PC-9 (cell line): ENCODE measurements around the gene NECTIN1. TPM values are rescaled to one million over a fixed set of nuclear protein-coding genes. Genes with fewer than 3 reads are reported as not detected.
A peak's percentile ranks its signal among the peaks of the same experiment; 100 is the strongest.

ENCODE experiments used
- BruUV-seq: library from RNA; stranded (reverse); fragments of 400-500 nt; replicated peaks from 2 replicates; lab custom pipeline; 2021; lab: Mats Ljungman, UMichigan
- CTCF ChIA-PET: fragments of 300-600 bp; sonication (Branson Sonifier 250); formaldehyde crosslinking; loops from one replicate; lab custom pipeline; 2022; ENCODE audit warnings: antibody characterized with exemption; lab: Charles Lee
- POLR2A ChIA-PET: fragments of 300-600 bp; sonication (Branson Sonifier 250); formaldehyde crosslinking; loops from one replicate; lab custom pipeline; 2022; ENCODE audit warnings: antibody characterized with exemption; ENCODE audit not compliant: unreplicated experiment; lab: Charles Lee
- DNase-seq, 2 experiments: peaks; one replicate each; pipeline versions ENCODE4 v3.0.0 to v3.0.0-alpha.2; 2015 to 2022; ENCODE audit warnings: mixed read lengths in 1 of 2
- H2AFZ ChIP-seq: fragments of 200-600 bp; sonication (generic); 2 replicates; pipeline ENCODE4 v1.8.1; 2017; ENCODE audit warnings: antibody characterized with exemption
- H3F3A ChIP-seq: fragments of 200-600 bp; sonication (generic); 2 replicates; pipeline ENCODE4 v1.8.1; 2017; ENCODE audit warnings: antibody characterized with exemption, mild to moderate bottlenecking, low read depth; ENCODE audit not compliant: insufficient read depth
- H3K27ac ChIP-seq: fragments of 200-600 bp; sonication (generic); 2 replicates; pipeline ENCODE4 v1.6.1; 2016; ENCODE audit warnings: mixed run types
- H3K27me3 ChIP-seq: fragments of 200-600 bp; sonication (generic); 2 replicates; pipeline ENCODE4 v1.6.1; 2016; ENCODE audit warnings: low read depth, mixed run types; ENCODE audit not compliant: insufficient read depth
- H3K36me3 ChIP-seq: fragments of 200-600 bp; sonication (generic); 2 replicates; pipeline ENCODE4 v1.6.1; 2016; ENCODE audit warnings: low read depth, mixed run types
- H3K4me1 ChIP-seq: fragments of 200-600 bp; sonication (generic); replicated peaks from 2 replicates; pipeline ENCODE4 v1.6.1; 2016; ENCODE audit warnings: mixed run types; ENCODE audit not compliant: insufficient read depth
- H3K4me2 ChIP-seq: fragments of 200-600 bp; sonication (generic); 2 replicates; pipeline ENCODE4 v1.6.1; 2017; ENCODE audit warnings: mixed run types
- H3K4me3 ChIP-seq: fragments of 200-600 bp; sonication (generic); 2 replicates; pipeline ENCODE4 v1.6.1; 2016; ENCODE audit warnings: mixed run types
- H3K79me2 ChIP-seq: fragments of 200-600 bp; sonication (generic); 2 replicates; pipeline ENCODE4 v1.6.1; 2017; ENCODE audit warnings: low read depth, mixed run types
- H3K9me2 ChIP-seq: fragments of 200-600 bp; sonication (generic); 2 replicates; pipeline ENCODE4 v1.8.1; 2017; ENCODE audit warnings: mild to moderate bottlenecking; ENCODE audit not compliant: insufficient read depth
- H3K9me3 ChIP-seq: fragments of 200-600 bp; sonication (generic); 2 replicates; pipeline ENCODE4 v1.8.1; 2016; ENCODE audit warnings: low read depth; ENCODE audit not compliant: insufficient read depth
- H4K20me1 ChIP-seq: fragments of 200-600 bp; sonication (generic); 2 replicates; pipeline ENCODE4 v1.8.1; 2017; ENCODE audit not compliant: insufficient read depth
- CTCF ChIP-seq: fragments of 200-600 bp; sonication (generic); conservative IDR thresholded peaks from 2 replicates; pipeline ENCODE4 v1.6.1; 2017; ENCODE audit warnings: mixed run types, antibody characterized with exemption, mild to moderate bottlenecking, moderate library complexity
- EZH2 ChIP-seq: fragments of 200-600 bp; sonication (generic); IDR thresholded peaks from 2 replicates; pipeline ENCODE4 v1.8.0; 2017; ENCODE audit warnings: antibody characterized with exemption, low read depth
- intact Hi-C: fragments of 100-400 bp; cut with micrococcal nuclease; formaldehyde crosslinking; loops from one replicate; pipeline ENCODE4 v1.10.0; 2022; ENCODE audit not compliant: unreplicated experiment
- total RNA-seq: library from RNA; stranded (reverse); gene quantifications from 2 replicates; pipeline ENCODE4 v1.2.3, GENCODE V29; 2021

The NECTIN1 gene
- total RNA-seq, 1 experiment from 2014 or later = 17.6 TPM

DNA sequence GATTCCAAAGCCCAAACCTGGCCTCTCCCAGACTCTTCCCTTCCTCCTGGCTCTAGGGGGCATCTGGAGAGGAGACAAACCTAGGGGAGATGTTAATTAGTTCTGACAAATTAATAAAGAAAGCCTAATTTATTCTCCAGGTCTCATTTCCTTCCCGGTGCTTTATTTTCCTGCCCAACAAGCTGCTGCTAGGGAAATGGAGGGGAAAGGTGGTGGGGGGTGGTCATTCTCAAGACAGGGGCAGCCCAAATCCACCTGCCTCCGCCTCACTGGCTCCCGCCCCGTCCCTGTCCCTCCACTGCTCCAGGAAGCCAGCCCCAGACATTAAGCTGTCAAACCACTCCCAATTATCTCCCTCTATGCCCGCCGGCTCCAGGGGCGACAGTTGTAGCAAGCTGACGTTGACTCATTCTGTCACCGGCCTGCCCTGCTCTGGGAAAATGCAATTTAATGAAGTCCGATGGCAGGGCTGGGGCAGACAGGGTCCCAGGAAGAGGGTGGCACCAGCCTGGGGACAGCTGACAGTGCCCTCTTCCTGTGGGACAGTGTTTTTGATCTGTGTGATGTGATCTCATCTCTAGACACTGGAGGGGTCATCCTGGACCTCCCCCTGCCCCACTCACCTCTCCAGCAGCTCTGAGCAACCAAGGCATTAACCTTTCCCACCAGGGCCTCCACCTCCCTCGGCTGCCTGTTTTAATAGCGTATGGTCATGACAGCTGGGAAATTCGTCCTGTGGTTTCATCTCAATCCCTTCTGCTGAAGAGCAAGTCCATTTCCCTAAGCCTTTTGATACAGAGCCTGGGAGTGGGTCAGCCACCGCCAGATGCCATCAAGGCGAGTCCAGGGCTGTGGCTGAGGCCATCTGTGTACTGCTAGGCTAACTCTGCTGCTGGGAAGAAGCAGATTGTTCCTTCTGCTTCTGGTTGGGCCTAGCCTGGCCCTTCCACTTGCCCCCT is 27.1 kb downstream of the NECTIN1 start:
- intact Hi-C loops = no loop called here
- Histone ChIP-seq H3K9me3 (no peaks in the 10 kb centered on the region), H3K9me2 (no peaks in the 10 kb centered on the region), H3F3A (peaks cover 35% of the 10 kb centered on the region), H3K27ac (peak overlapping the region; percentile 85), H3K4me1 (peaks cover 68% of the 10 kb centered on the region), H4K20me1 (no peaks in the 10 kb centered on the region), H3K4me2 (peak overlapping the region; percentile 75), H3K4me3 (peak overlapping the region; percentile 24; the same call in 1 of the 2 replicates), H3K36me3 (no peaks in the 10 kb centered on the region), H2AFZ (no peak overlapping the region), H3K79me2 (peaks cover 15% of the 10 kb centered on the region), H3K27me3 (no peaks in the 10 kb centered on the region)
- peak; percentile 54 to 82 for DNase-seq
- no TSS peak for BruUV-seq
- CTCF ChIA-PET = no interaction called here
- no peak for TF ChIP-seq CTCF
- no peak for TF ChIP-seq EZH2
- POLR2A ChIA-PET = interaction anchor here (0.6 kb wide), 1 partner anchor 71 kb away, joined by 3 read pairs; no protein-coding TSS in a partner anchor

DNA sequence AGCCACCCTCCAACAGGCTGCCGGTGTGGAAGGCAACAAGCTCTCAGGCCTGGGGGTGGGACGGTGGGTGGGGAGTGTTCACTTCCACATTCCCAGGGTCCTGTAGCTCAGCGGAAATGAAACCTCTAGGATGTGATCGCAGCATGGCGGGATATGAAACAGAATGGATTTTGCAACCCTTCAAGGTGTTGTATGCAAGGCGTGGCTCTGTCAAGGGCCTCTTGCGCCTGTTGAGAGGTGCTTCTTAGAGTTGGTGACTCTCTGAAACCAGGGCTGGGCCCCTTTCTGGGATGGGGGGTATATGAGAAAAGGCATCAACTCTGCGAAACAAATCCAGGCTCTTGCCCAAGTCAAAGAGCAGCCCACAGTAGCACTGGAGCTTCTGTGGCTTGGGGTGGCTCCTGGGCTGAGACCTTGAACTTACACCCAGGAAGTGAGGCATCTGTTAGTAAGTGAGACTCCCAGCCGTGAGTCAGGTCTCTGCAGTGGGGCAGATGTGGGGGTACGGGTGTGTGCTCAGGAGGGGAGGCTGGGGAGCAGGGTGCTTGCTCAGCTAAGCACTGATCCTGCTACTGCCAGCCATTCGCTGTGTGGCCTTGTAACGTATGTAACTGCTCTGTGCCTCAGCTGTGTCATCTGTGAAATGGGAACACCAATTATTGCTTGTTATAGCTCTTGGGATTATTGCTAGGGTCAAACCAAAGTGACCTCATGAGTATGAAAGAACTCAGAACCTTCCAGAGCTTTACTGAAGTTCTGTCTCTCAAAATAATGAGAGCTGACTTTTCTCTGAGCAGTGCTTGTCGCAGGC is 28.3 kb downstream of the NECTIN1 start:
- Histone ChIP-seq H4K20me1 (no peaks in the 10 kb centered on the region), H3K4me2 (peak overlapping the region; percentile 75), H3K27me3 (no peaks in the 10 kb centered on the region), H3K27ac (peak overlapping the region; percentile 85), H3F3A (peaks cover 46% of the 10 kb centered on the region), H3K9me3 (no peaks in the 10 kb centered on the region), H3K36me3 (no peaks in the 10 kb centered on the region), H3K9me2 (no peaks in the 10 kb centered on the region), H2AFZ (no peak overlapping the region), H3K79me2 (peaks cover 16% of the 10 kb centered on the region), H3K4me1 (peaks cover 79% of the 10 kb centered on the region), H3K4me3 (no peak overlapping the region)
- ChIA-PET POLR2A (interaction anchor here (0.6 kb wide), 1 partner anchor 637 kb away, joined by 4 read pairs; no protein-coding TSS in a partner anchor), CTCF (interaction anchor here (0.6 kb wide), 1 partner anchor 28 kb away, joined by 4 read pairs; the partner anchor contains the start of gene NECTIN1)
- intact Hi-C loops = no loop called here
- TF ChIP-seq EZH2 (no peak), CTCF (no peak)
- DNase-seq = peak in 1 of 2 experiments; percentile 50
- no TSS peak for BruUV-seq

- intact Hi-C loops = no loop called here
- H3K36me3 ChIP-seq = no peaks in the 10 kb centered on the region
- DNase-seq = no peak
- peak overlapping the region; percentile 75 for H3K4me2 ChIP-seq
- H3K4me3 ChIP-seq = no peak overlapping the region
- CTCF ChIA-PET = no interaction called here
- peaks cover 87% of the 10 kb centered on the region for H3K4me1 ChIP-seq
- no peaks in the 10 kb centered on the region for H4K20me1 ChIP-seq
- POLR2A ChIA-PET = interaction anchor here (0.6 kb wide), 1 partner anchor 637 kb away, joined by 4 read pairs; no protein-coding TSS in a partner anchor
- no peak overlapping the region for H2AFZ ChIP-seq
- peak overlapping the region; percentile 85 for H3K27ac ChIP-seq
- H3F3A ChIP-seq = peaks cover 51% of the 10 kb centered on the region
- H3K27me3 ChIP-seq = no peaks in the 10 kb centered on the region
- H3K9me3 ChIP-seq = no peaks in the 10 kb centered on the region
- peaks cover 23% of the 10 kb centered on the region for H3K79me2 ChIP-seq
- BruUV-seq = no TSS peak
- TF ChIP-seq CTCF (no peak), EZH2 (no peak)
- no peaks in the 10 kb centered on the region for H3K9me2 ChIP-seq
Observed at GRCh38 chr11:119700030-119700429, 29.0 kb downstream of the NECTIN1 start.
